GM19035 (cell line): ENCODE measurements around the gene ITGA2B.
"Not testable (repeated sequence)": the region's sequence is repeated elsewhere in the genome, so short reads cannot be mapped to it uniquely, and the experiment has no call there.

Experiments used
- ATAC-seq: cut with Tn5 transposase; IDR thresholded peaks from one replicate; pipeline ENCODE4 v1.9.1; 2021; ENCODE audit not compliant: unreplicated experiment

Gene ITGA2B

GRCh38 chr17:44352828-44353671, 36.4 kb downstream of the ITGA2B start:
- no peak for ATAC-seq

- no peak for ATAC-seq
Observed at GRCh38 chr17:44351961-44352827, 37.3 kb downstream of the ITGA2B start.

GRCh38 chr17:44351464-44351863, 38.0 kb downstream of the ITGA2B start:
- ATAC-seq, result no peak

GRCh38 chr17:44350733-44351226, 38.7 kb downstream of the ITGA2B start:
- ATAC-seq, result no peak

GRCh38 chr17:44349553-44350070, 39.8 kb downstream of the ITGA2B start:
- no peak for ATAC-seq

GRCh38 chr17:44348988-44349364, 40.5 kb downstream of the ITGA2B start:
- ATAC-seq, result no peak

- ATAC-seq, result peak; percentile 47
Observed at GRCh38 chr17:44348234-44348987, 41.0 kb downstream of the ITGA2B start.

GRCh38 chr17:44347206-44348055, 42.0 kb downstream of the ITGA2B start:
- not testable (repeated sequence) for ATAC-seq

GRCh38 chr17:44346064-44346844, 43.2 kb downstream of the ITGA2B start:
- no peak for ATAC-seq

GRCh38 chr17:44345454-44346026, 43.9 kb downstream of the ITGA2B start:
- peak; percentile 4 for ATAC-seq

- ATAC-seq, result peak; percentile 63
Observed at GRCh38 chr17:44344939-44345453, 44.5 kb downstream of the ITGA2B start, which contains the start of gene GRN. Gene GRN (plus strand): TSS chr17:44345302. CDS start chr17:44349165, 3,863 bp downstream.

- no peak for ATAC-seq
Observed at GRCh38 chr17:44343510-44344209, 45.8 kb downstream of the ITGA2B start.

GRCh38 chr17:44340553-44340952, 48.9 kb downstream of the ITGA2B start:
- not testable (repeated sequence) for ATAC-seq

- no peak for ATAC-seq
Observed at GRCh38 chr17:44338702-44339101, 50.7 kb downstream of the ITGA2B start.

GRCh38 chr17:44335968-44336367, 53.5 kb downstream of the ITGA2B start:
- no peak for ATAC-seq

- ATAC-seq, result no peak
Observed at GRCh38 chr17:44335564-44335963, 53.9 kb downstream of the ITGA2B start.

- ATAC-seq, result no peak
Observed at GRCh38 chr17:44334727-44335126, 54.7 kb downstream of the ITGA2B start.

GRCh38 chr17:44334315-44334714, 55.1 kb downstream of the ITGA2B start:
- ATAC-seq, result no peak
